ENCODE results near the gene ORC5.

DNA sequence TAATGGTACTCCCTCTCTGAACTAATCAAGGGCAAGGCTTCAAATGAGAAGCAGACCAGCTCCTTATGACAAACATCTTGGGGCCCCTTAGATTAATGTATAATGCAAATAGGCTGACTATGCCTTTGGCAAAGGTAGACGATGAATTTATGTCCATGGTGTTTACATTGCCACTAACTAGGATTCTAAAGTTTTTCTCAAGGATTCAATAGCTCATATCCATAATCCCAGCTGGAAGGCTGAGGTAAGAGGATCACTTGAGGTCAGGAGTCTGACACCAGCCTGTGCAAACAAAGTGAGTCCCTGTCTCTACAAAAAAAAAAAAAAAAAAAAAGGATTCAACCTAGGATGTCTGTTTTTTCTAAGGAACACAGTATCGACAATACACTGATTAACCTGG, 96.5 kb downstream of the ORC5 start:
- TF ChIP-seq CTCF (IDR thresholded peaks at IDR 0.05; ENCODE audit: low read depth, low read length) (no peak), EZH2phosphoT487 (IDR thresholded peaks at IDR 0.05; ENCODE audit: low read depth) (no peak)

Data from OCI-LY3 (cell line).